SK-N-SH (cell line): Measurements from ENCODE around the gene AGBL1. TPM values are rescaled to one million over a fixed set of nuclear protein-coding genes. Genes with fewer than 3 reads are reported as not detected.

ENCODE experiments used
- CTCF ChIA-PET: fragments of 300-600, 350-600 bp; formaldehyde crosslinking; extraction: SDS; loops from one replicate; lab custom pipeline; 2021; lab: Yijun Ruan, JAX
- POLR2A ChIA-PET: fragments of 350-600 bp; sonication (Branson Sonifier 250); formaldehyde crosslinking; extraction: SDS; loops from one replicate; lab custom pipeline; 2020; ENCODE audit warnings: antibody characterized with exemption, inconsistent platforms; lab: Yijun Ruan, JAX
- DNase-seq: peaks from one replicate; pipeline ENCODE4 v3.0.0; 2012
- H2AFZ ChIP-seq: fragments of 200-600 bp; sonication (generic); 2 replicates; pipeline ENCODE4 v1.8.1; 2016; ENCODE audit warnings: antibody characterized with exemption, mild to moderate bottlenecking, low read depth
- H3F3A ChIP-seq: fragments of 200-600 bp; sonication (generic); replicated peaks from 2 replicates; pipeline ENCODE3; 2016; ENCODE audit warnings: antibody characterized with exemption, mild to moderate bottlenecking; ENCODE audit not compliant: insufficient read depth
- H3K27ac ChIP-seq, 2 experiments: fragments of 200-500 bp in 1 of 2; fragments of 200-600 bp in 1 of 2; sonication (Bioruptor generic) in 1 of 2; sonication (generic), shearing (Covaris generic) in 1 of 2; 2 replicates each; pipeline versions ENCODE4 v1.5.1 to v1.6.1; 2014 to 2016; ENCODE audit warnings: low read depth in 2 of 2, inconsistent platforms in 1 of 2, low read length in 1 of 2, mild to moderate bottlenecking in 1 of 2, mixed read lengths in 1 of 2
- H3K27me3 ChIP-seq: fragments of 200-600 bp; sonication (generic), shearing (Covaris generic); 2 replicates; pipeline ENCODE4 v1.6.1; 2016; ENCODE audit warnings: mixed run types; ENCODE audit not compliant: insufficient read depth
- H3K36me3 ChIP-seq, 2 experiments: fragments of 200-500 bp in 1 of 2; fragments of 200-600 bp in 1 of 2; sonication (Bioruptor generic) in 1 of 2; sonication (generic) in 1 of 2; replicated peaks in 1 of 2; 2 replicates each; pipeline versions ENCODE3 to v1.5.1; 2014 to 2016; ENCODE audit warnings: low read length in 1 of 2, mild to moderate bottlenecking in 1 of 2; ENCODE audit not compliant: insufficient read depth in 2 of 2, control insufficient read depth in 1 of 2
- H3K4me1 ChIP-seq, 2 experiments: fragments of 200-500 bp in 1 of 2; fragments of 200-600 bp in 1 of 2; sonication (Bioruptor generic) in 1 of 2; sonication (generic), shearing (Covaris generic) in 1 of 2; 2 replicates each; pipeline versions ENCODE4 v1.5.1 to v1.6.1; 2014 to 2016; ENCODE audit warnings: low read depth in 1 of 2, low read length in 1 of 2, mixed run types in 1 of 2; ENCODE audit not compliant: insufficient read depth in 2 of 2, control insufficient read depth in 1 of 2
- H3K4me2 ChIP-seq: fragments of 200-600 bp; sonication (generic), shearing (Covaris generic); 2 replicates; pipeline ENCODE4 v1.6.1; 2017; ENCODE audit warnings: mixed run types
- H3K4me3 ChIP-seq, 2 experiments: fragments of 200-500 bp in 1 of 2; fragments of 200-600 bp in 1 of 2; sonication (Bioruptor generic) in 1 of 2; sonication (generic), shearing (Covaris generic) in 1 of 2; 2 replicates each; pipeline versions ENCODE4 v1.5.1 to v1.8.1; 2014 to 2016; ENCODE audit warnings: low read depth in 2 of 2, inconsistent platforms in 1 of 2, low read length in 1 of 2, mild to moderate bottlenecking in 1 of 2, mixed read lengths in 1 of 2, moderate library complexity in 1 of 2
- H3K79me2 ChIP-seq: fragments of 200-600 bp; sonication (generic); 2 replicates; pipeline ENCODE4 v1.8.1; 2017; ENCODE audit warnings: mild to moderate bottlenecking; ENCODE audit not compliant: insufficient read depth
- H3K9ac ChIP-seq: fragments of 200-600 bp; sonication (generic); 2 replicates; pipeline ENCODE4 v1.6.1; 2017; ENCODE audit warnings: mixed run types
- H3K9me2 ChIP-seq: fragments of 200-600 bp; sonication (generic); 2 replicates; pipeline ENCODE4 v1.6.1; 2017; ENCODE audit warnings: mixed run types
- H3K9me3 ChIP-seq: fragments of 200-600 bp; sonication (generic); 2 replicates; pipeline ENCODE4 v1.6.1; 2017; ENCODE audit warnings: mixed run types, mild to moderate bottlenecking, moderate library complexity
- H4K20me1 ChIP-seq: fragments of 200-600 bp; sonication (generic); 2 replicates; pipeline ENCODE4 v1.6.1; 2017; ENCODE audit warnings: mild to moderate bottlenecking, mixed run types; ENCODE audit not compliant: insufficient read depth
- CHD2 ChIP-seq: fragments of 150-350 bp; IDR thresholded peaks from 2 replicates; pipeline ENCODE4 v1.6.1; 2018; ENCODE audit warnings: low read length; ENCODE audit not compliant: partially characterized antibody
- EZH2phosphoT487 ChIP-seq: fragments of 200-600 bp; sonication (generic); IDR thresholded peaks from 2 replicates; pipeline ENCODE4 v1.6.1; 2017; ENCODE audit warnings: low read depth, mixed run types, mild to moderate bottlenecking, antibody characterized with exemption, moderate library complexity, borderline replicate concordance
- FOSL2 ChIP-seq: IDR thresholded peaks from 2 replicates; pipeline ENCODE4 v1.4.0; 2012; ENCODE audit warnings: low read depth, mild to moderate bottlenecking, moderate library complexity, borderline replicate concordance
- FOXJ3 ChIP-seq: sonication (generic); formaldehyde crosslinking; IDR thresholded peaks from 2 replicates; pipeline ENCODE4 v1.5.1; 2020; ENCODE audit warnings: mild to moderate bottlenecking, missing genetic modification reagents
- FOXM1 ChIP-seq: IDR thresholded peaks from 2 replicates; pipeline ENCODE4 v1.4.0; 2012; ENCODE audit warnings: low read depth, mild to moderate bottlenecking
- GABPA ChIP-seq: IDR thresholded peaks from 2 replicates; pipeline ENCODE4 v1.4.0; 2012; ENCODE audit warnings: low read depth, mild to moderate bottlenecking
- GATA2 ChIP-seq: sonication (generic); formaldehyde crosslinking; IDR thresholded peaks from 2 replicates; pipeline ENCODE4 v1.5.0; 2020; ENCODE audit warnings: mild to moderate bottlenecking, missing genetic modification reagents
- MEF2A ChIP-seq: IDR thresholded peaks from 2 replicates; pipeline ENCODE4 v1.4.0; 2012; ENCODE audit warnings: low read depth, borderline replicate concordance
- MXI1 ChIP-seq: IDR thresholded peaks from 2 replicates; pipeline ENCODE4 v1.6.1; 2012; ENCODE audit warnings: mild to moderate bottlenecking, low read depth, low read length, improper control_type of control experiment
- NFIC ChIP-seq: IDR thresholded peaks from 2 replicates; pipeline ENCODE4 v1.4.0; 2012; ENCODE audit warnings: borderline replicate concordance
- RCOR1 ChIP-seq: fragments of 150-350 bp; IDR thresholded peaks from 2 replicates; pipeline ENCODE4 v1.6.1; 2017; ENCODE audit warnings: antibody characterized with exemption, low read length
- RFX5 ChIP-seq: IDR thresholded peaks from 2 replicates; pipeline ENCODE4 v1.6.1; 2012; ENCODE audit warnings: mild to moderate bottlenecking, improper control_type of control experiment, low read length
- RXRA ChIP-seq: IDR thresholded peaks from 2 replicates; pipeline ENCODE4 v1.4.0; 2012; ENCODE audit warnings: low read depth, mild to moderate bottlenecking, borderline replicate concordance
- SIN3A ChIP-seq: IDR thresholded peaks from 2 replicates; pipeline ENCODE4 v1.6.1; 2012; ENCODE audit warnings: low read depth, mild to moderate bottlenecking, low read length, moderate library complexity, borderline replicate concordance
- SMC3 ChIP-seq: IDR thresholded peaks from 2 replicates; pipeline ENCODE4 v1.6.1; 2012; ENCODE audit warnings: low read depth, low read length, improper control_type of control experiment
- TAF1 ChIP-seq: IDR thresholded peaks from 2 replicates; pipeline ENCODE4 v1.6.1; 2012; ENCODE audit warnings: low read depth, mild to moderate bottlenecking, low read length, moderate library complexity, borderline replicate concordance
- TEAD4 ChIP-seq: IDR thresholded peaks from 2 replicates; pipeline ENCODE4 v1.4.0; 2012; ENCODE audit warnings: mild to moderate bottlenecking, borderline replicate concordance; ENCODE audit not compliant: insufficient read depth
- USF1 ChIP-seq: IDR thresholded peaks from 2 replicates; pipeline ENCODE4 v1.4.0; 2012; ENCODE audit warnings: low read depth, borderline replicate concordance
- YY1 ChIP-seq: IDR thresholded peaks from 2 replicates; pipeline ENCODE4 v1.4.0; 2012; ENCODE audit warnings: low read depth, mild to moderate bottlenecking
- ZBTB33 ChIP-seq: IDR thresholded peaks from 2 replicates; pipeline ENCODE4 v1.4.0; 2012; ENCODE audit warnings: low read depth, borderline replicate concordance
- WGBS: methylation state at CpG from one replicate; pipeline ENCODE4 v1.1.6; 2017; ENCODE audit warnings: low lambda C conversion rate; 5-methylcytosine and 5-hydroxymethylcytosine counted together
- polyA plus RNA-seq, 3 experiments: library from polyadenylated mRNA; depleted of rRNA; stranded (reverse); fragments of >200 nt; gene quantifications; 2 replicates each; pipeline ENCODE4 v1.2.3, GENCODE V29; 2012
- TF ChIP-seq, protein P1 (sequence below): IDR thresholded peaks from 2 replicates; pipeline ENCODE4; 2012

The AGBL1 gene
- polyA plus RNA-seq, 1 of the 3 experiments (the other 2 are of a cell fraction), result not detected

GRCh38 chr15:86087808-86088207, 8.1 kb downstream of the AGBL1 start:
- DNase-seq, result no peak
- H3F3A ChIP-seq, result no peaks in the 10 kb centered on the region
- no peak overlapping the region for H3K9ac ChIP-seq
- no peak overlapping the region for H3K4me2 ChIP-seq
- ChIA-PET CTCF (interaction anchor here (0.5 to 1.4 kb wide), 2 partner anchors 13 to 15 kb away, joined by 3 read pairs; no protein-coding TSS in a partner anchor), POLR2A (no interaction called here)
- no peaks in the 10 kb centered on the region for H4K20me1 ChIP-seq
- no peak overlapping the region for H2AFZ ChIP-seq
- no peak overlapping the region for H3K4me3 ChIP-seq
- H3K9me3 ChIP-seq, result no peaks in the 10 kb centered on the region
- H3K27me3 ChIP-seq, result no peaks in the 10 kb centered on the region; the same call in 1 of the 2 replicates
- H3K36me3 ChIP-seq, result no peaks in the 10 kb centered on the region
- TF ChIP-seq MEF2A, result no peak
- TF ChIP-seq SIN3A, result no peak
- H3K4me1 ChIP-seq, result peaks cover 0 to 4% of the 10 kb centered on the region in 2 experiments; a peak in 1 of 4 replicates
- H3K79me2 ChIP-seq, result no peaks in the 10 kb centered on the region
- no peaks in the 10 kb centered on the region for H3K9me2 ChIP-seq
- H3K27ac ChIP-seq, result no peak overlapping the region

GRCh38 chr15:86089422-86089821, 9.8 kb downstream of the AGBL1 start:
- Histone ChIP-seq H3F3A (no peaks in the 10 kb centered on the region), H3K4me3 (no peak overlapping the region), H3K9ac (no peak overlapping the region), H3K4me2 (no peak overlapping the region), H3K9me2 (no peaks in the 10 kb centered on the region), H3K9me3 (no peaks in the 10 kb centered on the region), H3K4me1 (no peaks in the 10 kb centered on the region), H4K20me1 (no peaks in the 10 kb centered on the region), H3K79me2 (no peaks in the 10 kb centered on the region), H3K27ac (no peak overlapping the region), H3K27me3 (no peaks in the 10 kb centered on the region; the same call in 1 of the 2 replicates), H2AFZ (no peak overlapping the region), H3K36me3 (no peaks in the 10 kb centered on the region)
- no peak for DNase-seq
- WGBS, result 51% methylated on average over 4 of the region's 4 CpGs
- ChIA-PET CTCF (no interaction called here), POLR2A (no interaction called here)
- no peak for TF ChIP-seq FOSL2
- TF ChIP-seq SIN3A, result no peak
- no peak for TF ChIP-seq MXI1
- TF ChIP-seq NFIC, result no peak
- TF ChIP-seq FOXJ3 (CRISPR knock-in tag), result no peak
- no peak for TF ChIP-seq YY1
- TF ChIP-seq FOXM1, result no peak
- no peak for TF ChIP-seq CHD2

GRCh38 chr15:86101818-86102217, 22.1 kb downstream of the AGBL1 start:
- Histone ChIP-seq H2AFZ (no peak overlapping the region), H4K20me1 (no peaks in the 10 kb centered on the region), H3K4me2 (no peak overlapping the region), H3K9me2 (no peaks in the 10 kb centered on the region), H3F3A (peaks cover 12% of the 10 kb centered on the region), H3K4me1 (no peaks in the 10 kb centered on the region), H3K4me3 (no peak overlapping the region), H3K79me2 (no peaks in the 10 kb centered on the region), H3K36me3 (no peaks in the 10 kb centered on the region), H3K27me3 (no peaks in the 10 kb centered on the region), H3K27ac (no peak overlapping the region), H3K9me3 (no peaks in the 10 kb centered on the region; the same call in 1 of the 2 replicates), H3K9ac (no peak overlapping the region)
- ChIA-PET POLR2A (no interaction called here), CTCF (no interaction called here)
- no peak for DNase-seq
- 90% methylated on average over 5 of the region's 5 CpGs for WGBS
- TF ChIP-seq RXRA (no peak), TAF1 (no peak), GATA2 (CRISPR knock-in tag) (no peak), GABPA (no peak), SMC3 (no peak), FOXJ3 (CRISPR knock-in tag) (no peak), SIN3A (no peak), RFX5 (no peak), EZH2phosphoT487 (no peak), MXI1 (no peak), USF1 (no peak), ZBTB33 (no peak), RCOR1 (no peak), TEAD4 (no peak)
- TF ChIP-seq, protein P1, sequence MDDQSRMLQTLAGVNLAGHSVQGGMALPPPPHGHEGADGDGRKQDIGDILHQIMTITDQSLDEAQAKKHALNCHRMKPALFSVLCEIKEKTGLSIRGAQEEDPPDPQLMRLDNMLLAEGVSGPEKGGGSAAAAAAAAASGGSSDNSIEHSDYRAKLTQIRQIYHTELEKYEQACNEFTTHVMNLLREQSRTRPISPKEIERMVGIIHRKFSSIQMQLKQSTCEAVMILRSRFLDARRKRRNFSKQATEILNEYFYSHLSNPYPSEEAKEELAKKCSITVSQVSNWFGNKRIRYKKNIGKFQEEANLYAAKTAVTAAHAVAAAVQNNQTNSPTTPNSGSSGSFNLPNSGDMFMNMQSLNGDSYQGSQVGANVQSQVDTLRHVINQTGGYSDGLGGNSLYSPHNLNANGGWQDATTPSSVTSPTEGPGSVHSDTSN, result no peak
